RKO (cell line): ENCODE results near the gene DCPS.
"Not testable (repeated sequence)": the region's sequence is repeated elsewhere in the genome, so short reads cannot be mapped to it uniquely, and the experiment has no call there.

Source experiments
- DNase-seq: peaks from one replicate; pipeline ENCODE4 v3.0.0-alpha.2; 2016; ENCODE audit warnings: low spot score

DCPS gene

DNA sequence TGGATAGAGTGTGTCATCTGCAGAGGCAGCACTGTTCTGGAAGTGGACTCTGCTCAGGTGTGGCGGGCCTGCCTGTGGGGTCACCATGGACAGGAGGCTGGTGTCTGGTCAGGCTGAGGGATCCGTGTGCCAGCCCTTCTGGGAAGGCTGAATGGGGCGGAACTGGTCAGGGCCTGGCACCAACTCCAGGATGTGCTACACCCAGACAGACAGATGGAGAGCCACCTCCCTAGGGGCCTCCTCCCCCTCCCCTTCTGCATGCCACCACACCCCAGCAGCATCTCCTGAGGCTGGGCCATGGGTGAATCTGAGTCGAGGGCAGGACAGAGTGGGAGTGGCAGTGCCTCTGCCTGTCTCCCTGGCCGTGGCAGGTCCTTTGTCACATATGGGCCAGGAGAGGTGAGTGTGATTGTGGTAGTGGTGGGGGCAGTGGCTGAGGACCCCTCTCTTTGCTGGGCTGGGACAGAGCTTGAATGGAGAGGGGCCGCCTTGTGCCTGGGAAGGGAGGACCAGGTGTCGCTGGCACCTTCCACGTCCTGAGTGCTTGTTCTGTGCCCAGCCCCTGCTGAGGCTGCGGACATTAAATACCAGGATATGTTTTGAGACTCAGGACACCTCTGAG is 80.7 kb downstream of the DCPS start:
- DNase-seq = no peak

- no peak for DNase-seq
Observed at GRCh38 chr11:126385991-126386728, 82.3 kb downstream of the DCPS start.

- not testable (repeated sequence) for DNase-seq
Observed at GRCh38 chr11:126386729-126387071, 82.8 kb downstream of the DCPS start.

DNA sequence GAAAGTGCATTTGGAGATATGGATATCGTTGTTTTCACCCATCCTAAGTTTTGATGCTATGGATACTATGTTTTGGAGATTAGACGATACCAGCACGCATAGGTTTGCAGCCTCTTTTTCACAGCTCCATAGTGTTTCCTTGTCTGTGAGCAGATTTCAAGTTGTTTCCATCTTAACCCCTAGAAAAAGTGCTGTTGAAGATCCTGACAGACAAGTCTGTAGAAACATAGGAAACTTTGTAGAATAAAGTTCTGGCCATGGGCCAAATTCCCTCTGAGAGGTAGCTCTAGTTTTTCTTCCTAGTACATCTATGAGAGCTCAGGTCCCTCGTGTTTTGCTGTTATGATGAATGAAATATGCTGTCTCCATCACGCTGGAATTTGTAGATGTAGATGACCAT is 84.0 kb downstream of the DCPS start:
- no peak for DNase-seq

- DNase-seq = no peak
Observed at GRCh38 chr11:126390272-126390867, 86.5 kb downstream of the DCPS start.

- no peak for DNase-seq
Observed at GRCh38 chr11:126391286-126391954, 87.6 kb downstream of the DCPS start.

GRCh38 chr11:126391970-126392632 is 88.2 kb downstream of the DCPS start:
- no peak for DNase-seq

GRCh38 chr11:126392633-126393013 is 88.8 kb downstream of the DCPS start:
- DNase-seq = no peak

- DNase-seq = no peak
Observed at GRCh38 chr11:126393143-126393542, 89.3 kb downstream of the DCPS start.

DNA sequence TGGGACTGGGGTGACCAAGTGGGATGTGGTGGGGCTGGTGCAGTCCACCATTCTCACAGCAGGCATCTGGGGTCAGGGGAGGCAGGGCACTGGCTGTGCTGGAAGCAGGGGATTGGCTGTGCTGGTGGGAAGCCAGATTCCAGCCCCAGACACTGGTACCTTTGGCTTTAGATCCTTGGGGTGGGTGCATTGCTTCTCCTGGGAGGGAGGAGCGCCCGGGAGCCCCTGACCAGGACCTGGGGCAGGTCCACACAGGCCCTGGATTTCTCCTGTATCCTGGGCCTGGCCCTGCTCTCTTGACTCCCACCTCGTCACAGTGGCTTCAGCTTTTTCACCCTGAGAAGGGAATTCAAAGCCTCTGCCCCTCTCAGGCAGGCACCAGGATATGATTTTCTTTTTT is 90.2 kb downstream of the DCPS start:
- no peak for DNase-seq

DNA sequence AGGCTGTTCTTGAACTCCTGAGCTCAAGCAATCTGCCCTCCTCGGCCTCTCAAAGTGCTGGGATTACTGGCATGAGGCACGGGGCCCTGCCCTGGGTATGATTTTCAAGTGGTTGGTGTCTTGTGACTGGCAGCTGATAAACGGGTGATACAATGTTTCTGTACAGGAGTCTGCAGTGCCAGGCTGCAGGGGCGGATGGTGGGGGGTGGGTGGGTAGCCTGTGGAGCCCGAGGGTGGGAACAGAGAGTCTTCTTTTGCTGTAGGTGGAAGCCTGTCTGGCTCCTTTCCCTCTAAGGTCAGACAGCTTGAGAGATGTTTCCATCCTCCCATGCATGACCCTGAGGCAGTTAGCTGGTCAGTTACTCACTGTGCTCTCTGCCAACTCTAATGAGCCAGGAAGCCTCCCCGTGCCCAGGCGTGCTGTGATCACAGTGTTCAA is 90.8 kb downstream of the DCPS start:
- DNase-seq = not testable (repeated sequence)
